Mesodermal cell (in vitro differentiated cells): Measurements from ENCODE around the gene GIMAP8. TPM values are rescaled to one million over a fixed set of nuclear protein-coding genes. Genes with fewer than 3 reads are reported as not detected.

ENCODE experiments used
- H3K27ac ChIP-seq: 2 replicates; pipeline ENCODE4 v1.7.0; 2013; ENCODE audit warnings: mild to moderate bottlenecking, low read depth, low read length, moderate library complexity; ENCODE audit not compliant: severe bottlenecking
- H3K36me3 ChIP-seq: 2 replicates; pipeline ENCODE4 v1.7.1; 2013; ENCODE audit warnings: mild to moderate bottlenecking, low read length, moderate library complexity; ENCODE audit not compliant: control insufficient read depth, insufficient read depth
- H3K4me1 ChIP-seq: one replicate; pipeline ENCODE4 v1.7.1; 2013; ENCODE audit warnings: mild to moderate bottlenecking, low read length; ENCODE audit not compliant: insufficient read depth, control insufficient read depth, poor library complexity, severe bottlenecking
- H3K4me3 ChIP-seq: 2 replicates; pipeline ENCODE4 v1.7.0; 2013; ENCODE audit warnings: low read length, control low read depth, mild to moderate bottlenecking; ENCODE audit not compliant: insufficient read depth, poor library complexity, severe bottlenecking; ENCODE audit errors: extremely low read depth
- H3K9me3 ChIP-seq: 2 replicates; pipeline ENCODE4 v1.7.1; 2013; ENCODE audit warnings: mild to moderate bottlenecking, low read length, moderate library complexity; ENCODE audit not compliant: control insufficient read depth
- WGBS, 2 experiments: methylation state at CpG; one replicate each; pipeline ENCODE4 v1.1.5; 2013; ENCODE audit warnings: missing lambda C conversion rate in 2 of 2; ENCODE audit not compliant: insufficient coverage in 2 of 2; 5-methylcytosine and 5-hydroxymethylcytosine counted together
- polyA plus RNA-seq, 2 experiments: library from polyadenylated mRNA; stranded (reverse); fragments of 50-300 nt; gene quantifications; one replicate each; pipeline ENCODE4 v1.2.3, GENCODE V29; 2013

GIMAP8 gene
- 3.3 TPM for polyA plus RNA-seq (2013, experiment 1 of 2)
- polyA plus RNA-seq (2013, experiment 2 of 2): 2.5 TPM

DNA sequence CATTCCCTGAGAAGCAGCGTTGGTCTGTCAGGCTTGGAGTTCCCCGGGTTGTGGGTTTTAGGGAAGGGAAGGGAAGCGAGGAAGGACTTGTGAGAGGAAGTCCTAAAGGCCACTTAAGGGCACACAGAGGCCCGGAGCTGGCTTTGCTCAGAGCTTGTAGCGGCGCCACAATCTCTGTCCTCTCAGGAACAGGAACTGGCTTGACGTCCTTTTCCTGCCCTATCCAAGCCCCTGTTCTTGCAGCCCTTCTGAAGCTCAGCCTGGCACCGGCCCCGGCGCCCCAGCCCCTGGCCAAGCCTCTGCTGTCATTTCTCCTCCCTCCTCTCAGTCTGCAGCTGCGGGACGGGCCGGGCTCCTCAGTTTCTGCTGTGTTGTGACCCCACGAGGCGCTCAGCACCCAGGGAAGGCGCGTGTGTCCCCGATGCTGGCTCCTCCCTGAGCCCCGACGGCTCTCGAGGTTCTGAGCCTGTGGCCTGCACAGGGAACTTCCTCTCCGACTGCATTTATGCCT is at the start of gene GIMAP8:
Gene GIMAP8, plus strand, starts transcription at position 140 of the 511 bp plus-strand sequence. CDS start 16,069 bp downstream, outside the sequence.
- Histone ChIP-seq H3K4me3 (no peak within 1 kb of the TSS), H3K4me1 (no peaks in the 10 kb centered on the region), H3K27ac (no peak within 1 kb of the TSS), H3K9me3 (no peaks in the 10 kb centered on the region), H3K36me3 (no peaks in the 10 kb centered on the region)
- WGBS, 2 experiments: 79 to 81% methylated on average over 13 to 22 of the region's 22 CpGs

DNA sequence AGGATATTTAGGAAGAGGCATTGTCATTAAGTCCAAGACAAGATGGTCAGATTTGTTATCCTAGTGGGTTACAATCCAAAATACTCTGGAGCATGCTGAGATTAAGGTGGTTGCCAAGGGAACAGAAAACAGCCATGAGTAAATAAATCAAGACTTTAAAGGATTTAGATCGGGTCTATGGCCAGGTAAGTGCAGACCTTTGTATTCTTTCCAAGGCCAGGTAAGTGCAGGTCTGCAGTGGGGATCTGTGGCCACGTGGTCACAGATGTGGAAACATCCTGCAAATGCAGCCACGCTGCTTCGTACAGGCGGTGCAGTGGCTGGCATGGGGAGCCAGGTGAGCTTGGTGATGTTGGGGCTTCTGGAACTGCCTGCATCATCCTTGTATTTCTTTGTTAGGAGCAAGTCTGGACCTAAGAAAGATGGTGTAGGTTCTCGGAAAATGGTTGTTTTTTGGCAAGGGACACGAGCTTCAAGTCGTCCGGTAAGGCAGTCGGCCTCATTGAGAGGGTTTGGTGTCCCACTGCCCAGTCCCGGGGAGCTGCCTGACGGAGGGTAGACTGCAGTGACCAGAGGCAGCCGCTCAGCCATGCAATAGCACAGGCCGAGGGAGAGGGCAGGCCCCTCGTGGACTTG is 49.5 kb upstream of the GIMAP8 start:
- Histone ChIP-seq H3K4me1 (peaks cover 53% of the 10 kb centered on the region), H3K27ac (no peak overlapping the region)
- WGBS, 2 experiments: 83 to 87% methylated on average over 15 of the region's 15 CpGs

DNA sequence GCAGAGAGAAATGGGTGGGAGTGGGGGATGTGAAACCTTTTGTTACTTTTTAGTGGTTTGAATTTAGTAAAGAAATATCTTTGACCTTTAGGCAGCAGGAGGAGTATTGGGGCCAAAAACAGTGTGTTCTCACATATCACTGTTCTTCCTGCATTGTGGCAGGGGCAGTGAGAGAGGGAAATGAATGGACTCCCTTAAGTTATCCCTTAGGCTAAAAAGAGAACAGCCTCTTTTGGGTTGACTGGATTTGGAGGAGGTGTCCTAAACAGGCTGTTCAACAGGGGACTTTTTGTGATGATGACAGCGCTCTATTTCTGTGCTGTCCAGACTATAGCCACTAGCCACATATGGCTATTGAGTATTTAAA is 49.0 kb upstream of the GIMAP8 start:
- no peak overlapping the region for H3K27ac ChIP-seq
- H3K9me3 ChIP-seq: no peaks in the 10 kb centered on the region
- peaks cover 19% of the 10 kb centered on the region for H3K36me3 ChIP-seq
- no peak overlapping the region for H3K4me3 ChIP-seq
- WGBS, 2 experiments: no CpG with 5 or more reads among the region's 1 CpG
- peaks cover 53% of the 10 kb centered on the region for H3K4me1 ChIP-seq

More for the DNA sequence above, 49.5 kb upstream of the GIMAP8 start:
- Histone ChIP-seq H3K4me3 (no peak overlapping the region), H3K9me3 (no peaks in the 10 kb centered on the region), H3K36me3 (peaks cover 23% of the 10 kb centered on the region)

DNA sequence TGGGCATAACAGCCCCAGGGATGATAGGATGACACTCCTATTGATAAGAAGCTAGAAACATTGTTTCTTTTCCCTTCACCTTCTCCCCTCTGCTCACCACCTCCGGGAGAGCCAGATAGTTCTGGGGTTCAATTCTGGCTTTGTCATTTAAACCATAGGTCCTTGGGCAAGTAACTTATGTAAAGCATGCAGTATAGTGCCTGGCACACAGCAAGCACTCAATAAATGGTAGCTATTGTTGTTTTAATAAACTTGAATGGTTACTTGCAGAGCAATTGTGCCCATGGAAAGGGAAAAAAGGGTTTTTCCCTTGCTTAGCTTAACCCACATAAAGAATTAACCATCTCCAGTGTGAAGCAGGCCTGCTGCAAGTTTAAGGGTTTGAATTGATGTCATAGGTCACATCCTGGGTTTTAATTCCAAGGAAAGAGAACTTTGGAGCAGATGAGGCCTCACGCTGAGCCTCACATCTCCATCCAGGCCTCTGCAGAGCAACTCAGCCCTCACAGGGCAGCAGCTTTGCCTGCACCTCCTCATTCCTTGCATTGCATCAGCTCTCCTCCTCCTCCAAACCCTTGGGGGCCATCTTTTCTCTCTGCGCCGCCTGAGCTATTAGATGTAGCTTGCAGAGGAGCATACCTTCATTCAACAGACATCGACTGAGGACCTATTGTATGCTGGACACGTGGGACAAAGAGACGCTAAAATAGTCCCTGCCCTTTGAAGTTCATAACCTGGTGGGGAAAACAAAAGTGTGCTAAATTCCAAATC is 48.4 kb upstream of the GIMAP8 start:
- 39 to 49% methylated on average over 6 of the region's 7 CpGs for WGBS, 2 experiments
- Histone ChIP-seq H3K36me3 (peaks cover 14% of the 10 kb centered on the region), H3K27ac (no peak overlapping the region), H3K4me3 (no peak overlapping the region), H3K9me3 (no peaks in the 10 kb centered on the region), H3K4me1 (peaks cover 53% of the 10 kb centered on the region)

DNA sequence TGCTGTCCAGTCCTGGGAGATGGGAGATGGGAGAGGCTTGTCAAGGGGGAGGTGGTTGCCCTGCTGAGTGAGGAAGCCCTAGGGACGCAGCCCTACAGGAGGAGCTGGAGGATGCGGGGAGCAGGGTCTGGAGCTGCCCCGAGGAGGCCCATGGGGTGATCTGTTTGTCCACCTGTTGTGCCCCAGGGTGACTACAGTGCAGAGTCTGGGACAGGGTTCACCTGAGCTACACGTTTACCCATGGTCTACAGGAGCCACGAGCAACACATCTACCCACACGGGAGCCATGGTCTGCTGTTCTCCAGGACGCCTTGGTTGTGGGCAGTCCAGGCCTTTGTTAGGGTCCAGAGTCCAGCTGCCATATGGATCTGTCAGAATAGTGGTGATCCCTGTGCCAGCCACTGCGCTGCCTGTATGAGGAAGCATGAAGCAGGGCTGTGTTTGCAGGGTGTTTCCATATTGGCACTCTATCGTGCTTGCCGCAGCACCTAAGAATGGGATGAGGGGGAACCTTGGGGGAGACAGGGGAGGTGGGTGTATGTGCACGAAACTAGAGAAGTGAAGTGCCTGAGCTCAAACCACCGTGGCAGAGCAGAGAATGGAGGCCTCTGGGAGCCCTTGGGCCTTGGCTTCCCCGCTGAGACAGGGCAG is 47.6 kb upstream of the GIMAP8 start:
- H3K36me3 ChIP-seq: peaks cover 13% of the 10 kb centered on the region
- H3K27ac ChIP-seq: no peak overlapping the region
- 90% methylated on average over 12 of the region's 13 CpGs for WGBS, 2 experiments
- H3K4me1 ChIP-seq: peaks cover 53% of the 10 kb centered on the region
- H3K9me3 ChIP-seq: no peaks in the 10 kb centered on the region
- H3K4me3 ChIP-seq: no peak overlapping the region

DNA sequence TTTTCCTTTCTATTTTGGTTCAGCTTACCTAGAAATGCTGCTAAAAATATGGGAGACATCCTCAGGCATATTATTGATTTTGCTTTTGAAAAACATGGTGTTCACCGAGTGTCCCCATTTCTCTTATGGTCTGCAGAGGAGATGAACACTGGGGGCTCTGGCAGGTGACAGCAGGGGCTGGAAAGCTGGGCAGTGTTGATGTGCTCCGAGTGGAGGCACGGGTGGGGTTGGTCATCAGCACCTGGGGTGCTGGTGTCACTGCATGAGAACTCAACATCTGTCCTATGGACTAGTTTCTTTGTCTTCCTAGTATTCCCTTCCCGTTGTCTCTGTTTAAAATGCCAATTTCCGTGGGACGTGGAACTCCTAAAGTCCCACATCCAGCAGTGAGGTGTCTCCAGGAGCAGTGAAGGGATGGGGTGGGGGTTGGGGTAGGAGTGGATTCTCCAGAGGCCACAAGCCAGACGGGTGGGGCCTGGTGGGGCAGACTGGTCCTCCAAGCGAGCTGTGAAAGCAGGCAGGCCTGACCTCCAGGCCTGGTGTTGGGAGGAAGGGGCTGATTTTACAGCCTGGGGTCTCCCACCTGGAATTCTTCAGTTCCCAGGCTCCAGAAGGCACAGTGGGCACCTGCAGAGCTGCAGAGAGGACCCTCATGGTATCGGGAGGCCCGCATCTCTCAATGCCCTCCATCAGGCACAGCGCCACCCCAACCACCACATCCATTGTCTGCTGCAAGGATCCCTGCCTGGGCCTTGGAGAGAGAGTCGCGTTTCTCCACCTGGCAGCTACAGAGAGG is 46.9 kb upstream of the GIMAP8 start:
- Histone ChIP-seq H3K4me1 (peaks cover 47% of the 10 kb centered on the region), H3K27ac (peak overlapping the region; percentile 72), H3K4me3 (no peak overlapping the region), H3K36me3 (peaks cover 8% of the 10 kb centered on the region), H3K9me3 (no peaks in the 10 kb centered on the region)
- WGBS, 2 experiments: 85 to 87% methylated on average over 8 to 11 of the region's 13 CpGs

DNA sequence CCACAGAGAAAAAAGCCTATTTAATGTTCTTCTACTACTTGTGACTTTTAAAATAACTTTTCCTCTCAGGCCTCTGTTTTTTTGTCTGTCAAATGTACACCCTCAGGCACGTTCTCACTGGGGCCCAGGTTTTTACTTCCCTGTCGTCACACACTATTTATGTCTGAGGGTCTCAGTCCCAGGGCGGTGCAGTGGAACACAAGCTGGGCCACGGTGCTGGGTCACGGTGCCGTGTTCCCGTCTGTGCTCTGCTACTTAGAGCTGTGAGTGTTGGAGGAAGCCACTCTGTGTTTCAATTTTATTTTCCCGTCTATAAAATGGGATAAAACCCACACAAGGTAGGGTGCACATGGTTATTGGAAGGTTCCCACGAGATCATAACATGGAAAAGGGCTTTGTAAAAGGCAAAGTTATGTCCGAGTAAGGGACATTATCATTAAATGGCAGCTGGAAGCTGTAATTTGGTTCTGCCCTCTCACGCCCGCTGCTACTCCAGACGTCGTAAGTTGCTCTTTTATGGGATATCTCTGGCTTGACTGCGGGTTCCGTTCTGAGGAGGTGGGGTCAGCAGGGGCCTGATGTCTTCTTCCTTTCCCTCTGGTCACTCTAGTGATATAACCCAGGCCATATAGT is 46.1 kb upstream of the GIMAP8 start:
- no peaks in the 10 kb centered on the region for H3K9me3 ChIP-seq
- H3K36me3 ChIP-seq: peaks cover 3% of the 10 kb centered on the region
- H3K27ac ChIP-seq: peak overlapping the region; percentile 72
- 58 to 67% methylated on average over 11 to 13 of the region's 16 CpGs for WGBS, 2 experiments
- H3K4me3 ChIP-seq: peak overlapping the region; percentile 55
- H3K4me1 ChIP-seq: peaks cover 40% of the 10 kb centered on the region

DNA sequence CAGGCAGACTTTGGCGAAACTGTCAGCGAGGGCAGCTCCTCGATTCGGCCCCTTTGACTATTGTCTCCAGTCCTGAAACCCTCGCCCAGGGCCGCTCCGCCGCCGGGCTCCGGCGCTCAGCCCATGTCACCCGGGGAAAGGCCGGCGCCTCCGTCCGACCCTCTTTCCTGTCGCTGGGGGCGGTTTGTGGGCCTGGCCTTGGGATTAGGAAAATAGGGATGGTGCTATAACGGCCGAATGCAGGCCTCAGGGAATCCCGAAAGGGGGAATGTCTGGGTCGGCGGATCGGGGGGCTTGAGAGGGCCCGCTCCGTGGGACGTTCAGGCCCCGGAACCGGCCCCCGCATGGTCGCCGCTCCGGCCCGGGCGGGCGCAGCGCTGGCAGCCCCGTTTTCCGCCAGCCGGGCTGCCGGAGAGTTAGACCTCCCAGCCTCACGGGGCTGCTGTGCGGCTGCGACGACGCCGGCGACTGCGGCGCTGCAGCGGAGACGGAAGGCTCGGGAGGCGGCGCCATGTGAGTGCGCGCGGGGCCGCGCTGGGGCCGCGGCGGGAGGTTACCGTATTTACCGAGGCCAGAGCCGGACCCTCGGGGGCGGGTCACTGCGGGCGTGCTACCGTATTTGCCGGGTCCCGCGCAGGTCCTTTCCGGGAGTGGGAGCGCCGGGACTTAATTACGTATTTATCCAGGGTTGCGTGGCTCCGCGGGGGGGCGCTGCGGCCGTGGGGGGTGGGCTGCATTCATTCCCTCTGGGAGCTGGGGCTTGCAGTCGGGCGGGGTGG is 45.4 kb upstream of the GIMAP8 start:
- Histone ChIP-seq H3K4me3 (peak overlapping the region; percentile 55), H3K36me3 (peaks cover 3% of the 10 kb centered on the region), H3K4me1 (peaks cover 33% of the 10 kb centered on the region), H3K9me3 (no peaks in the 10 kb centered on the region), H3K27ac (peak overlapping the region; percentile 72)
- WGBS, 2 experiments: 2 to 3% methylated on average over 74 to 77 of the region's 86 CpGs

DNA sequence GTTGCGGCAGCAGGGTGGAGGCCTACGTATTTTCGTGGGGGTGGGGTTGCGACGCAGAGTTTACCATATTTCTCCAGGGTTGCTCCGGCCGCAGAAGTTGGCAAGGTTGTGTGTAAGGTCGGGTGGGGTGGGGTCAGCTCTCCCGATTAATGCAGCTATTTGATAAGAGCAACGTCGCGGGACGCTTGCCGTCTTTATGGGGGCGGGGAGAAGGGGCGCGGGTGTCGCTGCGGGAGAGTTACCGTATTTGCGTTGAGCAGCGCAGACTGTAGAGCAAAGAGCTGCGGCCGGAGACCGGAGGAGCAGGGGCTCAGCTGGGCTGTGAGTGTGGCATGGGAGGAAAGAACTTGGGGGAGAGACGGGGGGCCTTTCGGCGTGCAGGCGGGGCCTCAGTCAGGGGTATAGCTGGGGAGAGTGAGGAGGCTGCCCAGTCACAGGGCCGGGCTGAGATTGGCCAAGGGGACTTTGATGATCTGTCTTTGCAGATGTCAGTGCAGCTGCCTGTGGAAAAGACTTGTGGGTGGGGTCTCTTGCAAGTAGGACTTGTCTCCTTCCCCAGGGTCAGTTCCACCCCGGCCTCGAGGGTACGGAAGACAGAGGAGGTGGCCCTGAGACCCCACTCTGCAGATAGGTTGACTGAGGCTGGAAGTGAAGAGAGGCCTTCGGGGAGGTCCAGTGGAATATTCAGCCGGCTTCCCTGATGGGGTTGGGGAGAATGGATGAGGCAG is 44.7 kb upstream of the GIMAP8 start:
- 7 to 14% methylated on average over 21 to 27 of the region's 35 CpGs for WGBS, 2 experiments
- Histone ChIP-seq H3K9me3 (no peaks in the 10 kb centered on the region), H3K4me3 (peak overlapping the region; percentile 55), H3K4me1 (peaks cover 28% of the 10 kb centered on the region), H3K36me3 (peaks cover 8% of the 10 kb centered on the region), H3K27ac (peak overlapping the region; percentile 72)
